Lower lobe of right lung (tissue), 2 donors: Measurements from ENCODE around the gene RSRP1. TPM values are rescaled to one million over a fixed set of nuclear protein-coding genes. Genes with fewer than 3 reads are reported as not detected.

ENCODE experiments used
- ATAC-seq, 2 donors: fragments of 200-7000 bp; cut with Tn5 transposase; one replicate each; pipeline ENCODE4 v1.9.1; 2020 to 2022; ENCODE audit warnings: mild to moderate bottlenecking in 2 of 2, moderate library complexity in 2 of 2
- DNase-seq: peaks from one replicate; pipeline ENCODE4 v3.0.0-alpha.2; 2020
- H3K27ac ChIP-seq: fragments of 200-600 bp; one replicate; pipeline ENCODE4 v1.8.0; 2022
- H3K27me3 ChIP-seq: fragments of 200-600 bp; one replicate; pipeline ENCODE4 v1.8.0; 2022; ENCODE audit warnings: low read depth
- H3K36me3 ChIP-seq: fragments of 200-600 bp; one replicate; pipeline ENCODE4 v1.8.0; 2022; ENCODE audit warnings: mild to moderate bottlenecking
- H3K4me1 ChIP-seq: fragments of 200-600 bp; one replicate; pipeline ENCODE4 v1.8.0; 2022
- H3K4me3 ChIP-seq: fragments of 200-600 bp; one replicate; pipeline ENCODE4 v1.8.0; 2022; ENCODE audit warnings: mild to moderate bottlenecking
- H3K9me3 ChIP-seq: fragments of 200-600 bp; one replicate; pipeline ENCODE4 v1.8.0; 2022
- intact Hi-C: fragments of 100-400 bp; cut with DNase I; formaldehyde crosslinking; loops from one replicate; pipeline ENCODE4 v1.11.0; 2022
- total RNA-seq: library from RNA; stranded (reverse); fragmentation: NEBNext Ultra II Directional; extraction: Animal tissue kit (Norgen Biotek cat#: 25700); gene quantifications from one replicate; pipeline ENCODE4 v1.2.1, GENCODE V29; 2021
- TF ChIP-seq, protein P1 (sequence below): fragments of 200-600 bp; IDR thresholded peaks from one replicate; pipeline ENCODE4 v1.8.0; 2022; ENCODE audit warnings: antibody characterized with exemption, mild to moderate bottlenecking
- donor health status: DM: no; HTN: yes; CAD: no; lungs with severe emphysema.

RSRP1 gene
- total RNA-seq, 1 donor from 2014 or later, result 145 TPM

DNA sequence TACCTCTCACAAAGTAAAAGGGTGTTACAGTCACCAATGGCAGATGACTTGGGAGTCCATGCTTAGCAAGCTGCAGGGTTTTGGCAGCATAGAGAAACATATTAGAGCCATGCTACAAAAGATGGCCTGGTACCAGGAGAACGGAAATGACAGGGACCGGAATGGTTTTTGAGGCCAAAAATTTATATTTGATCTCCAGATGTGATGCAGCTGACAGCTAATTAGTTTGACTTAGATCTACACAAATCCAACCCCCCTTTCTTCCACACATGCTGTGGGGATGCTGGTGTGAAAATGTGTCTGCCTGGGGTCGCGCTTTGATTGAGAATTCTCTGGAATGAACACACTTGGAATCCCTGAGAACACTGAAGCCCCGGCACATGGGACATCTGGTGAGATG lies 41.5 kb downstream of the RSRP1 start:
- no peak overlapping the region for H3K4me3 ChIP-seq
- intact Hi-C loops, result loop anchor here (10.0 kb wide), 1 partner anchor 361 kb away; no protein-coding TSS in a partner anchor
- H3K36me3 ChIP-seq, result no peaks in the 10 kb centered on the region
- TF ChIP-seq, protein P1, sequence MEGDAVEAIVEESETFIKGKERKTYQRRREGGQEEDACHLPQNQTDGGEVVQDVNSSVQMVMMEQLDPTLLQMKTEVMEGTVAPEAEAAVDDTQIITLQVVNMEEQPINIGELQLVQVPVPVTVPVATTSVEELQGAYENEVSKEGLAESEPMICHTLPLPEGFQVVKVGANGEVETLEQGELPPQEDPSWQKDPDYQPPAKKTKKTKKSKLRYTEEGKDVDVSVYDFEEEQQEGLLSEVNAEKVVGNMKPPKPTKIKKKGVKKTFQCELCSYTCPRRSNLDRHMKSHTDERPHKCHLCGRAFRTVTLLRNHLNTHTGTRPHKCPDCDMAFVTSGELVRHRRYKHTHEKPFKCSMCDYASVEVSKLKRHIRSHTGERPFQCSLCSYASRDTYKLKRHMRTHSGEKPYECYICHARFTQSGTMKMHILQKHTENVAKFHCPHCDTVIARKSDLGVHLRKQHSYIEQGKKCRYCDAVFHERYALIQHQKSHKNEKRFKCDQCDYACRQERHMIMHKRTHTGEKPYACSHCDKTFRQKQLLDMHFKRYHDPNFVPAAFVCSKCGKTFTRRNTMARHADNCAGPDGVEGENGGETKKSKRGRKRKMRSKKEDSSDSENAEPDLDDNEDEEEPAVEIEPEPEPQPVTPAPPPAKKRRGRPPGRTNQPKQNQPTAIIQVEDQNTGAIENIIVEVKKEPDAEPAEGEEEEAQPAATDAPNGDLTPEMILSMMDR, result no peak
- no peaks in the 10 kb centered on the region for H3K4me1 ChIP-seq
- DNase-seq (no peak), ATAC-seq (no peak)
- H3K27ac ChIP-seq, result no peak overlapping the region
- no peaks in the 10 kb centered on the region for H3K27me3 ChIP-seq
- no peaks in the 10 kb centered on the region for H3K9me3 ChIP-seq

DNA sequence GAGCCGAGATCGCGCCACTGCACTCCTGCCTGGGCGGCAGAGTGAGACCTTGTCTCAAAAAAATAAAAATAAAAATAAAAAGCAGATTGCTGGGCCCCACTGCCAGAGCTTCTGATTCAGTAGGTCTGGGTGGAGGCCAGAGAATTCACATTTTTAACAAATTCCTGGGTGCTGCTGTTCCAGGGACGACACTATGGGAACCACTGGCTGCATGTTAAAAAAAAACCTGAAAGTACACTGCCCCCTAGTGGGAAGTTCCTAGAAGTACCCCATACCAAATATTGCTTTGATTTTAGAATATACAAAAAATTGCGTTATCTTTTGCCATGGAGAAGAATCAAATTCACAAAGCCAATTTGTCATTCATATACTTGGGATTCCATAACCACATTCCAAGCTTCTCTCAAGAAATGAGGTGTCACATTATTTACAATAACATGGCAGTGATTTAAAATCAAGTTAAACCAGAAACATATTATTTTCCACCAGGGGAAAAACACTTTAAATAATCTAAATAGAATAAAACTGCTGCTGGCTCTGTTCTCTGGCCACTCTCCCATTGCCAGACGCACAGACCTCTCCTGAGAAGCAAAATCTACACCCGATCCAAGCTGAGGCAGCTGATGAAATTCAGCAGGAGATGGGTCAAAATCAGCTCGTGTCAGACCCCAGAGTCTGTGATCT lies 42.3 kb downstream of the RSRP1 start:
- intact Hi-C loops, result loop anchor here (10.0 kb wide), 1 partner anchor 360 kb away; no protein-coding TSS in a partner anchor
- Histone ChIP-seq H3K27ac (no peak overlapping the region), H3K4me1 (no peaks in the 10 kb centered on the region), H3K9me3 (no peaks in the 10 kb centered on the region), H3K4me3 (no peak overlapping the region), H3K27me3 (no peaks in the 10 kb centered on the region), H3K36me3 (no peaks in the 10 kb centered on the region)
- TF ChIP-seq, protein P1, result peak; percentile 88
- peak; percentile 68 to 70 for ATAC-seq
- DNase-seq, result no peak

DNA sequence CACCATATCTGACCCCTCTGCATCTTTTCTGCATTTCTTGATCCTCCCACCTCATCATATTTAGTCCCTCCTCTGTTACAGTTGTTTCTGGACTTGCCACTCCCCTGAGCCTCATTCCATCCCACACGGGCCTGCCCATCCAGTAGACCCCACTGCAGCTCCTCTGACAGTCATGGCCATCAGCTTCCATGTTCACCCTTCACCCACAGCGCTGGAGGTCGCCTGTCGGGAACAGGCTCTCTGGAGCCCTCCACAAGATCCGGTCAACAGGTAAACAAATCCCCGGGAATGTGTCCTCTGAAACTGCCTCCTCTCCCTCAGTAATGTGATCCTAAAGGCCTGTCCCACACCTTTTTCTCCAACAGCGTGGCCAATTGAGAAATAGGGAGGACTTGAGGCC lies 46.2 kb downstream of the RSRP1 start:
- intact Hi-C loops, result loop anchor here (10.0 kb wide), 1 partner anchor 356 kb away; no protein-coding TSS in a partner anchor
- ATAC-seq (no peak), DNase-seq (no peak)
- Histone ChIP-seq H3K9me3 (no peaks in the 10 kb centered on the region), H3K36me3 (no peaks in the 10 kb centered on the region), H3K27ac (no peak overlapping the region), H3K4me3 (no peak overlapping the region), H3K27me3 (no peaks in the 10 kb centered on the region), H3K4me1 (peaks cover 13% of the 10 kb centered on the region)
- TF ChIP-seq, protein P1, result no peak

DNA sequence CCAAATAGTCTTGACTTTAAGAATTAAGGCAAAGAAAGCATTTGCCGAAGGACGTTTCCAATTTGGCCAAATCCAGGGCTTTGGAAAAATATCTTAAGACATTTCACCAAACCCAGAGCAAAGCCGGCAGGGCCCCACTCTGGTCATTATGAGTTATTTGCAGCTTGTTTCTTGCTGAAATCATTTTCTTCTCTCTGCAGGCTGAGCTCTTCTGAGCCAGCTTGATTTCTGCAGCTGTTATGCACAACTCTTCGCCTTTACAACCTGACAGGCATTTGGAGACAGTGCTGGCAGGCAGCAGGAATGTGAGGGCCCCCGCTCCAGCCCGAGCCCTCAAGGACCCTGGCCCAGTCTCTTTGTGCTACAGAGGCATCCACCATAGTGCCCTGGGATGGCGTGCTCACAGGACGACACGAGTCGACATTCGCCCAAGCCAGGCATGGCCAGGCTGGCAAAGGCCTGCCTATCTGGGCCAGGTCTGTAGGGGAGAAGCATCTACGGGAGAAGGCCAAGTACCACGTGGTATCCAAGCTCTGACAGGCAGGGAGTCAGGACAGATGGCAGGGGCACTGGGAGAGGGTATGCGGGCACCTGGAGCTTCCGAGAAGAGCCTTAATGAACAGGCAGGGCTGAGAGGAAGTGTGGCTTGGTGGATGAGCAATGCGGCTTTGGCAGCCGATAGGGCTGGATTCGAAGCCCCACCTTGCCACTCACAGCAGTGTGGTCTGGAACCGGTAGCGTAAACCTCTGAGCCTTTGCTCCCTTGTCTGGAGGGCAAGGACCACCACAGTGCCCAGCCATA lies 47.2 kb downstream of the RSRP1 start:
- Histone ChIP-seq H3K4me3 (no peak overlapping the region), H3K4me1 (peaks cover 13% of the 10 kb centered on the region), H3K27me3 (no peaks in the 10 kb centered on the region), H3K9me3 (no peaks in the 10 kb centered on the region), H3K36me3 (no peaks in the 10 kb centered on the region), H3K27ac (no peak overlapping the region)
- DNase-seq (no peak), ATAC-seq (no peak)
- TF ChIP-seq, protein P1, result no peak
- intact Hi-C loops, result loop anchor here (10.0 kb wide), 1 partner anchor 355 kb away; no protein-coding TSS in a partner anchor

DNA sequence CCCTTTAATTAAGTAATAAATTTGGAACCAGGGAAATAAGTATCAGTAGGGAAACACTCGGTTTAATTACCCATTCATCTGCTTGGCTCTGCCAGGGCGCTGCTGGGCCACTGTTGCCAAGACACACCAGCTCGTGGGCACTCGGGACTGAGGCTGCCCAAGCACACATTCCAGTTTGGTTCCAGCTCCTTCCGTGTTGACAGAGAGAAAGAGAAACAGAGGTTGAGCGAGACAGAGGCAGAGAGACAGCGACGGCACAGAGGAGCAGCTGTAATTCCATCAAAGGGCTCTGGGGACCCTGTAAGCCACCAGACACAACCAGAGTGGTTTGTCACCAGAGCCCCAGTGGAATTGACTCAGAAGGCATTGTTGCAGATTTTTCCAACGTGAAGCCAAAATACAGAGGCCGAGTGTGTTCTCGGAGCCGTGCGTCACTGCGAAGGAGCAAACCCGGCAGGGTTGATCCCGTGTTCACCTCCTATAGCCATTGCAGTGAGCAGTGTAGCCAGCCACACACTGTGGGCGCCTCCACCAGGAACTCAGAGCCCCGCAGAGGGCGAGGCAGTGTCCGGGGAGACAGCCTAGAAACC lies 48.5 kb downstream of the RSRP1 start:
- TF ChIP-seq, protein P1, result peak; percentile 9
- ATAC-seq (no peak), DNase-seq (no peak)
- Histone ChIP-seq H3K4me3 (no peak overlapping the region), H3K27me3 (peaks cover 3% of the 10 kb centered on the region), H3K36me3 (no peaks in the 10 kb centered on the region), H3K4me1 (peaks cover 13% of the 10 kb centered on the region), H3K27ac (no peak overlapping the region), H3K9me3 (no peaks in the 10 kb centered on the region)
- intact Hi-C loops, result no loop called here
